ENCODE measurements around the gene SLC6A7.
A peak's percentile ranks its signal among the peaks of the same experiment; 100 is the strongest.

SLC6A7 gene

DNA sequence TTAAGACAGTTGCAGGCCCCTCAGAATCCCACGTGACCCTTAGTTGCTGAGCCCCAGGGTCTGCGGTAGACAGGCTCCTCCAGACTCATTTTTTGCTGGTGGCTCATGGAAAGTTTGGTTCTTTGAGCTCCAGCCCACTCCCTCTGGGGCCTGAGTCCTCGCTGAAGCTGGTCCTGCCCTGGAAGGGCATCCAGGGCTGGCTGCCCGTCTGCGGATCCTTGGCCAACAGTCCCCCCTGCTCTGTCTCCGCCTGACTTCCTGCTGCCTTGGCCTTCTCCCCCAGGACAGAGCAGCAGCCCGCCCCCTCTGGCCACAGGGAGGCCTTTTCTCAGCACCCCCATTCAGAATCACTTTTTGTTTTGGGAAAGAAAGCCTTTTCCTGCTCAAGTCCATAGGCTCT lies 24.4 kb downstream of the SLC6A7 start:
- TF ChIP-seq, protein P1, sequence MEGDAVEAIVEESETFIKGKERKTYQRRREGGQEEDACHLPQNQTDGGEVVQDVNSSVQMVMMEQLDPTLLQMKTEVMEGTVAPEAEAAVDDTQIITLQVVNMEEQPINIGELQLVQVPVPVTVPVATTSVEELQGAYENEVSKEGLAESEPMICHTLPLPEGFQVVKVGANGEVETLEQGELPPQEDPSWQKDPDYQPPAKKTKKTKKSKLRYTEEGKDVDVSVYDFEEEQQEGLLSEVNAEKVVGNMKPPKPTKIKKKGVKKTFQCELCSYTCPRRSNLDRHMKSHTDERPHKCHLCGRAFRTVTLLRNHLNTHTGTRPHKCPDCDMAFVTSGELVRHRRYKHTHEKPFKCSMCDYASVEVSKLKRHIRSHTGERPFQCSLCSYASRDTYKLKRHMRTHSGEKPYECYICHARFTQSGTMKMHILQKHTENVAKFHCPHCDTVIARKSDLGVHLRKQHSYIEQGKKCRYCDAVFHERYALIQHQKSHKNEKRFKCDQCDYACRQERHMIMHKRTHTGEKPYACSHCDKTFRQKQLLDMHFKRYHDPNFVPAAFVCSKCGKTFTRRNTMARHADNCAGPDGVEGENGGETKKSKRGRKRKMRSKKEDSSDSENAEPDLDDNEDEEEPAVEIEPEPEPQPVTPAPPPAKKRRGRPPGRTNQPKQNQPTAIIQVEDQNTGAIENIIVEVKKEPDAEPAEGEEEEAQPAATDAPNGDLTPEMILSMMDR (IDR thresholded peaks at IDR 0.05; ENCODE audit: low read depth, low read length), result peak; percentile 36
- no peak overlapping the region for H3K4me3 ChIP-seq (replicated peaks in 1 of 2; ENCODE audit: low read depth in 2 of 2, low read length in 2 of 2)
- DNase-seq (ENCODE audit: low read depth in 2 of 2), result peak; percentile 31 to 53

DNA sequence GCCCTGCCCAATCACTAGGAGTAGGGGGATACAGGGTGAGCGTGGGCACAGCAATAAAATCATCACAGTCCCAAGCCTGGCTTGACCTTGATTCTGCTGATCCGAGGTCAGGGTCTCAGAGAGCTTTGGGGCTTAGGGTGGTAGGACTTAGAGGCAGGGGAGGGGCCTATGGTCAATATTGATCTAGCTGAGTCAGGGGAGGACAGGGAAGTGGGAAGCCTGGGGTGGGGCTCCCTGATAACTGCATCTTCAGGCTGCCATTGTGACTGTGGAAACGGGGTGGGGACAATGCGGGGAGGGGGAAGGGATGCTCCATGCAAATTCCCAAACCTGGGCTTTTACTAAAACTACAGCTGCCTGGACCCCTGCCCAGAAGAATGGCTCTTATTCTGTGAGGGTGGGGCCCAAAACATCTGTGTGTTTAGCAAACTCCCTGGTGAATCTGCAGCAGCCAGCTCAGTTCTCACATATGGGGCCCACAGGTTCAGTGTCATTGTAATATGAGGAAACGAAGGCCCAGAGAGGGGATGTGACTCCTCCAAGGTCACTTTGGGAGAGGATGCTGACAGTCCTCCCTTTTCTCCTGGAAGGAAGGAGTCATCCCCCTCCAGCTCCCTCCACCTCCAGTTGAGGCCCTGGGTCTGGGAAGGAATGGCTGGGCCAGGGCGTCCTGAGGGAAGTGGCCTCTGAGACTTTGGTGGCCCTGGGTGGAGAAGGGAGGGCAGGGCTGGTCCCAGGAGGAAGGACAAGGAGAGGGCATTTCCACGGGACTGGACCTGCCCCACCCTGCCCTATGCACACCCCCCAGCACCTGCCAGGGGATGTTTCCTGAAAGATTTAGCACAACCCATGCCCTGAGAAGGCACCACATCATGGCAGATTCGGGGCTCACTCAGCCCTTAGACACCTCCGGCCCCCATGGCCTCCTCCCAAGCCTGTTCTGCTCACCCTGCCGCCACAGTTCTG lies 26.4 kb downstream of the SLC6A7 start:
- no peak for DNase-seq (ENCODE audit: low read depth in 2 of 2)
- no peak overlapping the region for H3K4me3 ChIP-seq (replicated peaks in 1 of 2; ENCODE audit: low read depth in 2 of 2, low read length in 2 of 2)
- TF ChIP-seq, protein P1 (IDR thresholded peaks at IDR 0.05; ENCODE audit: low read depth, low read length), result no peak

DNA sequence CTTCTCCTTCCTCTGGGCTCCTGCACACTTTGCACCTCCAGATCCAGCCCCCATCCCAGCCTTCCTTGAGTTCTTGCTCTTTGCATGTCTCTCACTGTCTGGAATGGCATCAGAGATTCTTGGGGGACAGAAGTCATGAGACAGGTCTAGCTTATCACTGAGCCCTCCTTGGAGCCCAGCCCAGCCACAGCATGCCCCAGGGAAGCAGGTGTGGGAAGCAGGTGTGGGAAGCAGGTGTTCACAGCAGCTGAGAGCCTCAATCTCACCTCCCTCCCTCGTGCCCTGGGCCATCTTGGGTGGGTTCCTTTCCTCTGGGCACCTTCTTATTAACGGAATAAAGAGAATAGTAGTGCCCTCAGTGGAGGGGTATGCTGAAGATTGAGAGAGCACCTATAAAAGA lies 27.2 kb downstream of the SLC6A7 start:
- TF ChIP-seq, protein P1 (IDR thresholded peaks at IDR 0.05; ENCODE audit: low read depth, low read length), result no peak
- no peak overlapping the region for H3K4me3 ChIP-seq (replicated peaks in 1 of 2; ENCODE audit: low read depth in 2 of 2, low read length in 2 of 2)
- DNase-seq (ENCODE audit: low read depth in 2 of 2), result no peak

DNA sequence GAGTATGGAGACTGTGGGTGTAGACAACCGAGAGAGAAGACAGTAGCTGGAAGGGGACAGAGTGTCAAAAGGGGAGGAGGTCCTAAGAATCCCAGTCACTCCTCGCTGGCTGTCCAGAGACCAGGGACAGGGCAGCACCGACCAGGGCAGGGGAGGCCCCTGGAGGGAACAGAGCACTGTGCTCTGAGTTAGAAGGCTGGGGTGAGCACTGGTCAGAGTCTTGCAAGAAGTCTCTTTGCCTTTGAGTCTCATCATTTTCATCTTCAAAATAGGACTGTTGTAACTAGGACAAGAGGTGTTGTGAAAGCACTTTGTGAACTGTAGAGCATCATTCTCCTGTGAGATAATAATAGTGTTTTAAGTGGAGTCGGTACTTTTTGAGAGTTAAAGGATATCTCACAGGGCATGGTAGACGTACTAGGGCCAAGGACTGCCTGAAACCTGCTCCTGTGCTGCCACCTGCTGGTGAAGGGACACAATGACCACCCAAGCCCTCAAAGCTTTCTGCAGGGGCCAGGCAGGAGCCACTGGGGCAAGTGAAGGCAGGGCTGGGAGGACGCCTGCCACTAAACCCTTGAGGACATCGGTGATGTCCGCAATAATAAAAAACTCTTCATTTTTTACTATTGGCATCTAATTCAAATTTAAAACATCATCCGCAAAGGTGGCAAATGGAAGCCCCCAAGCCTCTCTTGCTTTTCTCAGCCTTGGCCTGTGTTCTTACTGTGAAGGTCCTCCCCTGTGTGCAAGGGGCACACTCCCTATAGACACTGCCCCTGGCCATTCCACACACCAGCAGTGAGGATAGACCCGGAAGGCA lies 28.2 kb downstream of the SLC6A7 start:
- peak; percentile 88 to 91 for DNase-seq (ENCODE audit: low read depth in 2 of 2)
- TF ChIP-seq, protein P1 (IDR thresholded peaks at IDR 0.05; ENCODE audit: low read depth, low read length), result peak; percentile 78
- H3K4me3 ChIP-seq (replicated peaks in 1 of 2; ENCODE audit: low read depth in 2 of 2, low read length in 2 of 2), result no peak overlapping the region

DNA sequence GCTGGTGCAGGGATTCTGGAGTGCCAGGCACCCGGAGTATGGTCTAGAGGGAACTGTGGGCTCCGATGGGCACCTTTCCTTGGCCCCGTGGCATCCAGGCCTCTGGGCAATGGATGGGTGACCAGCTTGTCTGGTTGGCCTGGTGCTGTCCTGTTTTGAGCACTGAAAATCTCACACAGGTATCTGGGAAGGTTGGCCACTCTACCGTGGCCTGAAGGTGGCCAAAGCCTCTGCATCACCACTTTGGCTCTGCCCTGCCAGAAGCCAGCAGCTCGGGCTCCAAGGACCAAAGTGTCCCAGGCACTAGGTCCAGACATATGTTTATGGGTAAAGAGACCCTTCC lies 28.8 kb downstream of the SLC6A7 start:
- TF ChIP-seq, protein P1 (IDR thresholded peaks at IDR 0.05; ENCODE audit: low read depth, low read length), result no peak
- no peak for DNase-seq (ENCODE audit: low read depth in 2 of 2)
- H3K4me3 ChIP-seq (replicated peaks in 1 of 2; ENCODE audit: low read depth in 2 of 2, low read length in 2 of 2), result no peak overlapping the region

DNA sequence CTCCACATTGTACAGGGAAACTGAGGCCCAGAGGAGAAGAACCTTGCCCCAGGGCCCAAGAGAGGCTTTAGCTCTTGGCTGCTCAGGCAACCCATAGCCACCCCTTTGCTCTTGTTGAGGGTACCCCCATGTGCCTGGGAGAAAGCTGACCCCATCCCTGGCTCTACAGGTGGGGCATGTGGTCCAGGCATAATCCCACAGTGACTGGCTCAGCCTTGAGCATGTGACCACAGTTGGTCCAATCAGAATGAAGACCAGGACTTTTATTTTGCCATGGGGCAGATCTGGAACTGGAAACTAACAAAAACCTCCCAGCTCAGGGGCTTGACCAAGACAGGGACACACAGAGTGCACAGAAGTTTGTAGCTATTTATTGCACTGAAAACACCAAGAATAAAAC lies 29.3 kb downstream of the SLC6A7 start:
- DNase-seq (ENCODE audit: low read depth in 2 of 2), result peak in 1 of 2 donors; percentile 15
- TF ChIP-seq, protein P1 (IDR thresholded peaks at IDR 0.05; ENCODE audit: low read depth, low read length), result no peak
- H3K4me3 ChIP-seq (replicated peaks in 1 of 2; ENCODE audit: low read depth in 2 of 2, low read length in 2 of 2), result no peak overlapping the region

Measured in cardiac fibroblast (primary cell).